Activated effector memory CD4-positive, alpha-beta T cell treated with Interleukin-2 at 50 U/mL for 16 hours (primary cell): ENCODE results near the gene CREB3L1.

Experiments used
- DNase-seq: peaks from one replicate; pipeline ENCODE4 v3.0.0-alpha.2; 2020

Gene CREB3L1

DNA sequence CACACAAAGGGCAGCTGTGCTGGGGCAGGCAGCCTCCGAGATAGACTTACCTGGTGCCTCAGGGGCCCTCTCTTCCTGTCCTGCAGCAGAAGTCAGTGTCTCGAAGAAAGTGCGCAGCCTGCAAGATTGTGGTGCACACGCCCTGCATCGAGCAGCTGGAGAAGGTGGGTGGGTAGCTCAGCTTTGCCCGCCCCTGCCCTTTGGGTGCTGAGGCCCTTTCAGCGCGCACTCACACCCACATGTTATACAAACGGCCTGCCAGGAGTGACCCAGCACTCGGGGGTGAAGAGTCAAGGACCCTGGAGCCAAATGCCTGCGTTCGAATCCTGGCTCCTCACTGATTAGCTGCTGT, 90.4 kb downstream of the CREB3L1 start:
- no peak for DNase-seq

DNA sequence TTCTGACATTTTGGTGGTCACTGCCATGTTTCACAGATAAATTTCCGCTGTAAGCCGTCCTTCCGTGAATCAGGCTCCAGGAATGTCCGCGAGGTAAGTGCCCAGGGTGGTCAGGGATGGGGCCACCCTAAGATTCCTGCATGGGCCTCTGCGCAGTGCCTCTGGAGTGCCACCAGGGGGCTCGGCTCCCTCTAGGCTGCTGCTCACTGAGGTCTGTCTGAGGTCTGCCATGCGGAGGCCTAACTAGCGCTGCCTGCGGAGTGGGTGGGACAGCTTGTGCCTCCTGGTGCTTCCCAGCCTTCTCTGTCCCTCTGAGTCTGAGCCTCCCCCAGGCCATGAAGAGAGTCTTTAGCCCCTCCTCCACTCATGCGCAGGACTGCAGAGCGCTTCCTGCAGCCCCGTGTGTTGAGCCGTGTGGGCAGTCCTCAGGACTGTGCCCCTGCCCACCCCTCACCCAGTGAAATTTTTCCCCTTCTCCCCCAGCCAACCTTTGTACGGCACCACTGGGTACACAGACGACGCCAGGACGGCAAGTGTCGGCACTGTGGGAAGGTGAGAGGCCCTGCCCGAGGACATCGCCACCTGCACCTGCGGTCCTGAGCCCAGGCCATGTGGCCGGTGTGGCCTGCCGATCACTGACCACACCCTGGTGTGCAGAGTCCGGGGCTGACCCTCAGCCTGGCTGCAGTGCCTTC, 92.1 kb downstream of the CREB3L1 start:
- no peak for DNase-seq

- DNase-seq = no peak
These were observed 92.8 kb downstream of the CREB3L1 start for GRCh38 chr11:46370253-46370652.
